ENCODE results near the gene IQCM.

Gene IQCM

DNA sequence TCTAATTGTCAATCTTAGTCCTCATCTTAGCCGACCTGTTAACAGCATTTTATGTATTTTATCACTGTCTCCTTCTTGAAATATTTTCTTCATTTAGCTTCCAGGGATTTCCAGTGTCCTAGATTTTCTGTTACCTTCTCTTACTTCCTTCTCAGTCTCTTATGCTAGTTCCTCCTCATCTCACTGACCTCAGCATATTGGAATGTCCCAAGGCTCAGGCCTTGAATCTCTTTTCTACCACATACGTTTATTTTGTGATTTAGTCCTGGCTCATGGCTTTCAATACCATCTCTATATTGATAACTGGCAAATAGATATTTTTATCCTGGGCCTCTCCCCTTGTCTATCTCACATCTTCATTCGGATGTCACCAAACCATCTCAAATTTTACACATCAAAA lies 61.1 kb downstream of the IQCM start:
- TF ChIP-seq, protein P1, sequence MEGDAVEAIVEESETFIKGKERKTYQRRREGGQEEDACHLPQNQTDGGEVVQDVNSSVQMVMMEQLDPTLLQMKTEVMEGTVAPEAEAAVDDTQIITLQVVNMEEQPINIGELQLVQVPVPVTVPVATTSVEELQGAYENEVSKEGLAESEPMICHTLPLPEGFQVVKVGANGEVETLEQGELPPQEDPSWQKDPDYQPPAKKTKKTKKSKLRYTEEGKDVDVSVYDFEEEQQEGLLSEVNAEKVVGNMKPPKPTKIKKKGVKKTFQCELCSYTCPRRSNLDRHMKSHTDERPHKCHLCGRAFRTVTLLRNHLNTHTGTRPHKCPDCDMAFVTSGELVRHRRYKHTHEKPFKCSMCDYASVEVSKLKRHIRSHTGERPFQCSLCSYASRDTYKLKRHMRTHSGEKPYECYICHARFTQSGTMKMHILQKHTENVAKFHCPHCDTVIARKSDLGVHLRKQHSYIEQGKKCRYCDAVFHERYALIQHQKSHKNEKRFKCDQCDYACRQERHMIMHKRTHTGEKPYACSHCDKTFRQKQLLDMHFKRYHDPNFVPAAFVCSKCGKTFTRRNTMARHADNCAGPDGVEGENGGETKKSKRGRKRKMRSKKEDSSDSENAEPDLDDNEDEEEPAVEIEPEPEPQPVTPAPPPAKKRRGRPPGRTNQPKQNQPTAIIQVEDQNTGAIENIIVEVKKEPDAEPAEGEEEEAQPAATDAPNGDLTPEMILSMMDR (IDR thresholded peaks at IDR 0.05; ENCODE audit: control insufficient read depth, extremely low read depth, insufficient read depth) = no peak
- no peak overlapping the region for H3K4me3 ChIP-seq (ENCODE audit: low read depth, low read length)
- no peak for DNase-seq (ENCODE audit: low read depth)

DNA sequence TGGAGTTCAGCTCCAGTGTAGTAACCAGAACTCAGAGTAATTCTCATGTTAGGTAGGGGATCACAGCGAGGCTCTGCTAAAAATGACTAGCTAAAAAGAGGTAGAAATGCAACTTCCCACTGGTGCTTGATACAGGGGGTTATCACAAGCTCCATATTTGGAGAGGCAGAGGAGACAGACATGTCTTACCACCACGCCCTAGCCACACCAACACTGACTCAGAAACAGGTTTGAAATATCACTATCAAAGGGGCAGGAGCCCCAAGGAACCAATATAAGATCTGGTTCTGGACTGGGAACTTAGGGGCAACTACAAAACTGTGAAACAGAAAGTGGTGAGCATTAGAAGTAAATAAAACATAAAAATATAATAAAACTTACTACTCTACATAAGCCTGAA lies 62.9 kb downstream of the IQCM start:
- DNase-seq (ENCODE audit: low read depth) = no peak
- no peak overlapping the region for H3K4me3 ChIP-seq (ENCODE audit: low read depth, low read length)
- TF ChIP-seq, protein P1 (IDR thresholded peaks at IDR 0.05; ENCODE audit: control insufficient read depth, extremely low read depth, insufficient read depth) = no peak

DNA sequence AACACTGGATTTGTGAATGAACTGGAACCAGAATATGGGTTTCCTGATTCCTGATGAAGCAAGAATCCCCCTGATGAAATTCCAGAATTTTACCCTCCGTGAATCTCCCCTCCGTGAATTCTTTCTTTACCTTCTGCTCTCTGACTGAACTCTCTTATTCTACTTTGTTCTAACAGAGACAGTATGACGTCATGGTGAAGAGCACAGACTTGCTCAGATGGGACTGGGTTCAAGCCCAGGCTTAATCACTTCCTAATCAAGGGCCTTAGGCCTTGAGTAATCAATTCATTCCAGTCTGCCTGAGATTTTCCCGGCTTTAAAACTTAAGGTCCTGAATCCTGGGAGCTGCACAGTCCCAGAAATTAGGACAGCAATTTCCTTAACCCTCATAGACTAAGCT lies 64.5 kb downstream of the IQCM start:
- DNase-seq (ENCODE audit: low read depth) = no peak
- H3K4me3 ChIP-seq (ENCODE audit: low read depth, low read length) = no peak overlapping the region
- TF ChIP-seq, protein P1 (IDR thresholded peaks at IDR 0.05; ENCODE audit: control insufficient read depth, extremely low read depth, insufficient read depth) = no peak

DNA sequence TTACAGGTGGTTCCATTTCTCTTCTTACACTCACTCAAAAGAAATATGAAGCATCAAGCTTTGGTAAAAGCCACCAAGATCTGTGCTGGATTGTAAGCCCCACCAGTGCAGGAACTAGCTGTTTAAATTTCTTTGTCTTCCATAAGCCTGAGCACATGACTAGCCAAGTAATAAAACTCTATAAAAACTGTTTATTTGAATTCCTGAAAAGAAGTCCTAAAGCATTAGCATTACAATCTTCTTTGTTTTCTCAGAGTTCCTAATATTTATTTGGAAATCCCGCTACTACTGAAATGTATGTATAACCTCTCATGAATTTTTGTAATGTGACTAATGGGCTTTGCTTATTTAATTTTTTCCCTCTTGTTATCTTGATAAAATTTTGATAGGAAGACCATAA lies 65.9 kb downstream of the IQCM start:
- no peak overlapping the region for H3K4me3 ChIP-seq (ENCODE audit: low read depth, low read length)
- DNase-seq (ENCODE audit: low read depth) = no peak
- TF ChIP-seq, protein P1 (IDR thresholded peaks at IDR 0.05; ENCODE audit: control insufficient read depth, extremely low read depth, insufficient read depth) = no peak

GRCh38 chr4:149747646-149748045 lies 68.0 kb downstream of the IQCM start:
- H3K4me3 ChIP-seq (ENCODE audit: low read depth, low read length) = no peak overlapping the region
- no peak for DNase-seq (ENCODE audit: low read depth)
- TF ChIP-seq, protein P1 (IDR thresholded peaks at IDR 0.05; ENCODE audit: control insufficient read depth, extremely low read depth, insufficient read depth) = no peak

DNA sequence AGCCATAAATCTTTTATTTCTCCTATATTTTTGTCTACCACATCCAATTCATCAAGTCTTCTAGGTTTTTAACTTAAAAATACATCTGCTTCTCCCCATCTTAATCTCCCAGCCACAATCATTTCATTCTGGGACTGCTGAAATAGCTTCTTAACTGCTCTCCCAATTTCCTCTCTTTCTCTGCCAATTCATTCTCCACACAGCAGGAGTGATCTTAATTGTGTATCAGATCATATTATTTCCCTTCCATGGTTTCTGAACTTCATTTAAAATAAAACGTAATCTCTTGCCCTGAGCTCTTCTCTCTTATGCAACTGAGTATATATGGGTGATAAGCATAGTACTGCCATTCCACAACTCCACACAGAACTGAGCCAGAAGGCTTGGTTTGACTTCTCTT lies 69.4 kb downstream of the IQCM start:
- TF ChIP-seq, protein P1 (IDR thresholded peaks at IDR 0.05; ENCODE audit: control insufficient read depth, extremely low read depth, insufficient read depth) = no peak
- no peak for DNase-seq (ENCODE audit: low read depth)
- H3K4me3 ChIP-seq (ENCODE audit: low read depth, low read length) = no peak overlapping the region

GRCh38 chr4:149741186-149741831 lies 74.3 kb downstream of the IQCM start:
- no peak overlapping the region for H3K4me3 ChIP-seq (ENCODE audit: low read depth, low read length)
- DNase-seq (ENCODE audit: low read depth) = no peak
- TF ChIP-seq, protein P1 (IDR thresholded peaks at IDR 0.05; ENCODE audit: control insufficient read depth, extremely low read depth, insufficient read depth) = no peak
